ENCODE data around the gene ACYP2. TPM values are rescaled to one million over a fixed set of nuclear protein-coding genes. Genes with fewer than 3 reads are reported as not detected.

ACYP2 gene
- total and polyA plus RNA-seq, 2 donors (not counting 1 experiment from before 2014, with no cell fraction given): 14.0 to 17.2 TPM

DNA sequence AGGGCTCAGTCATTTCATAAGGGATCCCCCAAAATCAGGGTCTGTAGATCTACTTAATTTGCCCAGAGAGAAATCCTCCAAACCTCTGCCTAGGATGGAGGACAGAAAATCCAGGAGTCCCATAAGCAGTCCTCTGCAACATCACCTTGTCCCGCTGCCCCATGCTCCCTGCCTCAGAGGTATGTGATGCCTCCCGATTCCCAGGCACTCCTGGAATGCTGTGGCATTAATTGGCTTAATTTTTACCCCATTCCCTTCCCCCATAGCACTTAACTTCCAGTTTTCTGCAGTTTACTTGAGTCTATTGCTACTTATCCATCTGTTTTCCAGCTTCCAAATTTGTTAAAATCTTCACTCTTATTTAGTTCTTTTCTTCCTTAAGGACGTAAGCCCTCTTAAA, 232.2 kb downstream of the ACYP2 start:
- Histone ChIP-seq H3K79me2 (ENCODE audit: control insufficient read depth, insufficient read depth, low read length) (no peaks in the 10 kb centered on the region), H3K27ac (ENCODE audit: low read length in 2 of 2) (no peak overlapping the region), H3K9ac (ENCODE audit: low read length) (no peak overlapping the region), H2AFZ (ENCODE audit: insufficient read depth, low read depth, low read length, poor library complexity, severe bottlenecking) (no peak overlapping the region), H3K27me3 (replicated peaks in 1 of 4; ENCODE audit: control extremely low read depth in 1 of 4, control insufficient read depth in 3 of 4, insufficient read depth in 4 of 4, low read length in 3 of 4) (peaks cover 0 to 11% (median 2%) of the 10 kb centered on the region in 4 experiments), H3K4me1 (ENCODE audit: control insufficient read depth in 2 of 2, insufficient read depth in 2 of 2, low read length in 2 of 2) (no peaks in the 10 kb centered on the region), H3K36me3 (replicated peaks in 1 of 2; ENCODE audit: control extremely low read depth in 1 of 2, control insufficient read depth in 1 of 2, extremely low read depth in 1 of 2, insufficient read depth in 2 of 2, low read length in 1 of 2) (no peaks in the 10 kb centered on the region), H3K4me3 (ENCODE audit: control extremely low read depth in 1 of 5, extremely low read depth in 1 of 5, insufficient read depth in 1 of 5, low read depth in 2 of 5, low read length in 4 of 5) (no peak overlapping the region), H3K4me2 (replicated peaks; ENCODE audit: low read depth, low read length, poor library complexity, severe bottlenecking) (no peak overlapping the region), H3K9me3 (ENCODE audit: control extremely low read depth in 1 of 3, control insufficient read depth in 2 of 3, insufficient read depth in 1 of 3, low read length in 2 of 3) (no peaks in the 10 kb centered on the region), H4K20me1 (ENCODE audit: control insufficient read depth, insufficient read depth, low read length, poor library complexity, severe bottlenecking) (no peaks in the 10 kb centered on the region)
- POLR2A ChIA-PET: no interaction called here
- 74% methylated on average over 2 of the region's 3 CpGs for WGBS (ENCODE audit: insufficient coverage)
- TF ChIP-seq EZH2 (IDR thresholded peaks at IDR 0.05; ENCODE audit: borderline replicate concordance, insufficient read depth, low read depth, low read length, poor library complexity, severe bottlenecking) (no peak), CTCF (IDR thresholded peaks at IDR 0.05) (no peak)
- Mint-ChIP-seq H3K27ac (no peak overlapping the region), H3K9me3 (ENCODE audit: insufficient read depth) (no peaks in the 10 kb centered on the region), H3K4me1 (no peaks in the 10 kb centered on the region), H3K4me3 (no peak overlapping the region), H3K27me3 (peaks cover 34% of the 10 kb centered on the region)
- intact Hi-C loops (cut with micrococcal nuclease): no loop called here
- CTCF ChIA-PET: no interaction called here
- DNase-seq (no peak), ATAC-seq (ENCODE audit: low read depth) (no peak)

- no peak overlapping the region for H3K4me2 ChIP-seq (replicated peaks; ENCODE audit: low read depth, low read length, poor library complexity, severe bottlenecking)
- H3K4me1 Mint-ChIP-seq: no peaks in the 10 kb centered on the region
- H3K27me3 ChIP-seq (replicated peaks in 1 of 4; ENCODE audit: control extremely low read depth in 1 of 4, control insufficient read depth in 3 of 4, insufficient read depth in 4 of 4, low read length in 3 of 4): peaks cover 0 to 10% (median 2%) of the 10 kb centered on the region in 4 experiments
- no peaks in the 10 kb centered on the region for H3K9me3 ChIP-seq (ENCODE audit: control extremely low read depth in 1 of 3, control insufficient read depth in 2 of 3, insufficient read depth in 1 of 3, low read length in 2 of 3)
- H3K27me3 Mint-ChIP-seq: peaks cover 36% of the 10 kb centered on the region
- H3K9me3 Mint-ChIP-seq (ENCODE audit: insufficient read depth): no peaks in the 10 kb centered on the region
- TF ChIP-seq EZH2 (IDR thresholded peaks at IDR 0.05; ENCODE audit: borderline replicate concordance, insufficient read depth, low read depth, low read length, poor library complexity, severe bottlenecking) (no peak), CTCF (IDR thresholded peaks at IDR 0.05) (no peak)
- no peak for ATAC-seq (ENCODE audit: low read depth)
- H3K27ac Mint-ChIP-seq: no peak overlapping the region
- intact Hi-C loops (cut with micrococcal nuclease): no loop called here
- H3K79me2 ChIP-seq (ENCODE audit: control insufficient read depth, insufficient read depth, low read length): no peaks in the 10 kb centered on the region
- H4K20me1 ChIP-seq (ENCODE audit: control insufficient read depth, insufficient read depth, low read length, poor library complexity, severe bottlenecking): no peaks in the 10 kb centered on the region
- no peak overlapping the region for H3K27ac ChIP-seq (ENCODE audit: low read length in 2 of 2)
- H3K4me1 ChIP-seq (ENCODE audit: control insufficient read depth in 2 of 2, insufficient read depth in 2 of 2, low read length in 2 of 2): no peaks in the 10 kb centered on the region
- no peaks in the 10 kb centered on the region for H3K36me3 ChIP-seq (replicated peaks in 1 of 2; ENCODE audit: control extremely low read depth in 1 of 2, control insufficient read depth in 1 of 2, extremely low read depth in 1 of 2, insufficient read depth in 2 of 2, low read length in 1 of 2)
- CTCF ChIA-PET: no interaction called here
- no peak overlapping the region for H3K4me3 ChIP-seq (ENCODE audit: control extremely low read depth in 1 of 5, extremely low read depth in 1 of 5, insufficient read depth in 1 of 5, low read depth in 2 of 5, low read length in 4 of 5)
- no peak overlapping the region for H2AFZ ChIP-seq (ENCODE audit: insufficient read depth, low read depth, low read length, poor library complexity, severe bottlenecking)
- H3K9ac ChIP-seq (ENCODE audit: low read length): no peak overlapping the region
- 100% methylated on average over 1 of the region's 2 CpGs for WGBS (ENCODE audit: insufficient coverage)
- POLR2A ChIA-PET: no interaction called here
- no peak overlapping the region for H3K4me3 Mint-ChIP-seq
- DNase-seq: no peak
Measured at GRCh38 chr2:54348646-54349045, 233.2 kb downstream of the ACYP2 start.
